Kidney (tissue), 14 donors: Measurements from ENCODE around the gene CCDC3. TPM values are rescaled to one million over a fixed set of nuclear protein-coding genes. Genes with fewer than 3 reads are reported as not detected.

Source experiments
- DNase-seq, 5 donors: peaks; one replicate each; pipeline ENCODE4 v3.0.0-alpha.2; 2013 to 2020
- FAIRE-seq: peaks from 2 replicates; lab custom pipeline; 2012; peaks lifted over from hg19 to GRCh38; lab: Jason Lieb, UNC
- H3K27ac ChIP-seq, 2 donors: one replicate each; pipeline ENCODE4 v1.7.0; 2013; ENCODE audit warnings: low read depth in 2 of 2, low read length in 2 of 2, inconsistent platforms in 1 of 2
- H3K27me3 ChIP-seq: one replicate; pipeline ENCODE4 v1.7.1; 2013; ENCODE audit warnings: low read length, inconsistent platforms; ENCODE audit not compliant: control insufficient read depth, insufficient read depth
- H3K36me3 ChIP-seq, 3 donors: one replicate each; pipeline versions ENCODE4 v1.7.0 to v1.7.1; 2013; ENCODE audit warnings: low read length in 3 of 3, control low read depth in 1 of 3, inconsistent platforms in 1 of 3; ENCODE audit not compliant: insufficient read depth in 3 of 3, control insufficient read depth in 2 of 3
- H3K4me1 ChIP-seq, 3 donors: one replicate each; pipeline versions ENCODE4 v1.7.0 to v1.7.1; 2013; ENCODE audit warnings: low read length in 3 of 3, inconsistent platforms in 1 of 3, low read depth in 1 of 3; ENCODE audit not compliant: control insufficient read depth in 2 of 3, insufficient read depth in 2 of 3
- H3K4me3 ChIP-seq, 3 donors: one replicate each; pipeline versions ENCODE4 v1.7.0 to v1.8.1; 2013; ENCODE audit warnings: low read length in 3 of 3, control low read depth in 1 of 3, inconsistent platforms in 1 of 3
- H3K9ac ChIP-seq, 3 donors: one replicate each; pipeline versions ENCODE4 v1.7.0 to v1.7.1; 2013; ENCODE audit warnings: low read length in 3 of 3, control low read depth in 1 of 3, inconsistent platforms in 1 of 3
- H3K9me3 ChIP-seq, 3 donors: one replicate each; pipeline versions ENCODE4 v1.7.0 to v1.7.1; 2013; ENCODE audit warnings: low read length in 3 of 3, control low read depth in 1 of 3, inconsistent platforms in 1 of 3; ENCODE audit not compliant: control insufficient read depth in 2 of 3, insufficient read depth in 1 of 3
- intact Hi-C: fragments of 100-400 bp; cut with DNase I; formaldehyde crosslinking; loops from one replicate; pipeline ENCODE4 v1.11.1; 2022
- polyA plus RNA-seq: library from polyadenylated mRNA; stranded (reverse); fragments of 350-450 nt; fragmentation: Illumina TruSeq; extraction: RNeasy Lipid Tissue Mini Kit (QIAGEN cat#74804); gene quantifications from one replicate; pipeline ENCODE4 v1.2.3, GENCODE V29; 2014; ENCODE audit warnings: low read depth, low replicate concordance; ENCODE audit not compliant: insufficient read depth
- total RNA-seq: library from RNA; stranded (reverse); fragmentation: NEBNext Ultra II Directional; extraction: Animal tissue kit (Norgen Biotek cat#: 25700); gene quantifications from one replicate; pipeline ENCODE4 v1.2.1, GENCODE V29; 2021
- TF ChIP-seq, protein P1 (sequence below): IDR thresholded peaks from 3 replicates; pipeline ENCODE4 v1.5.1; 2012; ENCODE audit warnings: mild to moderate bottlenecking, moderate library complexity, borderline replicate concordance; ENCODE audit not compliant: insufficient read depth; ENCODE audit errors: extremely low read depth
- donor health status: control.
- donor health status: control.
- donor health status: control.
- donor health status: control.
- donor health status: control.
- donor health status: DM: yes; HTN: yes; CAD: no.
- donor health status: Normal renal cell carcinoma (clear cell type).

The CCDC3 gene
- total and polyA plus RNA-seq, 2 donors from 2014 or later: 9.7 to 33.5 TPM

DNA sequence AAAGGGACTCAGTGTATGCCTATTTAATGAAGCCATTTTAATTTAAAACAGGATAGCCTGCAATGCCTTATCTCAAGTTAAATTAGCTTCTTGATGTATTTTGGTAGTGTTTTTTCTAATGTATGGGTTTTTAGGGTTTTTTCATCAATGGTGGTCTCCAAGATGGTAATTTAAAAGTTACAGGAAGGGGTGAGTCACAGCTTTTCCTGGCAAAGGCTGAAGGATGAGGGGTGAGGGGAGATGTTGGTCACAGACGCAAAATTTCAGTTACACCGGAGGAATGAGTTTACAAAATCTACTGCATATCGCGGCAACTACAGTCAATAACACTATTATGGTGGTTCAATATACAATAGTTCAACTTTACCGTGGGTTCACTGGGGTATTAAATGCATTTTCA, 31.6 kb downstream of the CCDC3 start:
- Histone ChIP-seq H3K27me3 (no peaks in the 10 kb centered on the region), H3K9me3 (peaks cover 0 to 9% (median 1%) of the 10 kb centered on the region in 3 donors), H3K27ac (no peak overlapping the region), H3K9ac (no peak overlapping the region), H3K36me3 (no peaks in the 10 kb centered on the region), H3K4me1 (no peaks in the 10 kb centered on the region), H3K4me3 (no peak overlapping the region)
- DNase-seq: no peak
- TF ChIP-seq, protein P1, sequence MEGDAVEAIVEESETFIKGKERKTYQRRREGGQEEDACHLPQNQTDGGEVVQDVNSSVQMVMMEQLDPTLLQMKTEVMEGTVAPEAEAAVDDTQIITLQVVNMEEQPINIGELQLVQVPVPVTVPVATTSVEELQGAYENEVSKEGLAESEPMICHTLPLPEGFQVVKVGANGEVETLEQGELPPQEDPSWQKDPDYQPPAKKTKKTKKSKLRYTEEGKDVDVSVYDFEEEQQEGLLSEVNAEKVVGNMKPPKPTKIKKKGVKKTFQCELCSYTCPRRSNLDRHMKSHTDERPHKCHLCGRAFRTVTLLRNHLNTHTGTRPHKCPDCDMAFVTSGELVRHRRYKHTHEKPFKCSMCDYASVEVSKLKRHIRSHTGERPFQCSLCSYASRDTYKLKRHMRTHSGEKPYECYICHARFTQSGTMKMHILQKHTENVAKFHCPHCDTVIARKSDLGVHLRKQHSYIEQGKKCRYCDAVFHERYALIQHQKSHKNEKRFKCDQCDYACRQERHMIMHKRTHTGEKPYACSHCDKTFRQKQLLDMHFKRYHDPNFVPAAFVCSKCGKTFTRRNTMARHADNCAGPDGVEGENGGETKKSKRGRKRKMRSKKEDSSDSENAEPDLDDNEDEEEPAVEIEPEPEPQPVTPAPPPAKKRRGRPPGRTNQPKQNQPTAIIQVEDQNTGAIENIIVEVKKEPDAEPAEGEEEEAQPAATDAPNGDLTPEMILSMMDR: no peak
- intact Hi-C loops: no loop called here
- no peak for FAIRE-seq

DNA sequence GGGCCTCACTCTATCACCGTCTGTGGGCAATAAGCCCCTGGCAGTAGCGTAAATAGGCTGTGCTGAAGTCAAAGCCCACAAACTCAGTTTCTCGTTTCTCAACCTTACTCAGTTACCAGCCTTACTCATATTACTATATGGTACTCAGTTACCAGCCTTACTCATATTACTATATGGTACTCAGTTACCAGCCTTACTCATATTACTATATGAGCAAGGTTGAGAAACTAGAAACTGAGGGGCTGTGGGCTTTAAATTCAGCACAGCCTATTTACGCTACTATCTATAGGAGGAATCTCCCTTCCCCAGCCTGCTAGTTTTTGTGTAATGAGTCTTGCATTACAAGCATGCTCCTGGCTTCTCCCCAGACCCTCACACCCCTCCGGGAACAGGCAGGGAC, 35.4 kb downstream of the CCDC3 start:
- TF ChIP-seq, protein P1: no peak
- Histone ChIP-seq H3K4me3 (no peak overlapping the region), H3K9me3 (peaks cover 0 to 9% (median 1%) of the 10 kb centered on the region in 3 donors), H3K27ac (no peak overlapping the region), H3K27me3 (no peaks in the 10 kb centered on the region), H3K4me1 (no peaks in the 10 kb centered on the region), H3K9ac (no peak overlapping the region), H3K36me3 (no peaks in the 10 kb centered on the region)
- no peak for DNase-seq
- intact Hi-C loops: no loop called here
- no peak for FAIRE-seq

DNA sequence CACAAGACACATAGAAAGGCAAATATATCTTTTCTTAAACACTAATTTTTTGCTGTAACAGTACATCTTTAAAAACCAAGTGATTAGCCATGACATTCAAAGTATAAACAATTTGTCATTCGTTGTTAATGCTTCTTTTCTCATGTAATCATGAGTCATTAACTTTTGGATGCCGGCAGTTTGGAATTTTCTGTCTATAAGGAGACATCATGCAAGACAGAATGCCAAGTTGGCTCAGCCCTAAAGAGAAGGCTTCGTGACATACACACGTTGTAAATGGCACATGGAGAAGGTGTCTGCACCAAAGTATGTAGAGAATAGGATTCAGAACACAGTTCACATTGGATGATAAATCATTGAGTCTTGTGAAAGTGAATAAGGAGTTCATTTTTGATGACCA, 35.9 kb downstream of the CCDC3 start:
- Histone ChIP-seq H3K4me1 (peaks cover 0 to 3% (median 0%) of the 10 kb centered on the region in 3 donors), H3K9me3 (peaks cover 0 to 9% (median 1%) of the 10 kb centered on the region in 3 donors), H3K4me3 (no peak overlapping the region), H3K36me3 (no peaks in the 10 kb centered on the region), H3K27me3 (no peaks in the 10 kb centered on the region), H3K27ac (no peak overlapping the region), H3K9ac (no peak overlapping the region)
- FAIRE-seq (no peak), DNase-seq (no peak)
- TF ChIP-seq, protein P1: no peak
- intact Hi-C loops: no loop called here

DNA sequence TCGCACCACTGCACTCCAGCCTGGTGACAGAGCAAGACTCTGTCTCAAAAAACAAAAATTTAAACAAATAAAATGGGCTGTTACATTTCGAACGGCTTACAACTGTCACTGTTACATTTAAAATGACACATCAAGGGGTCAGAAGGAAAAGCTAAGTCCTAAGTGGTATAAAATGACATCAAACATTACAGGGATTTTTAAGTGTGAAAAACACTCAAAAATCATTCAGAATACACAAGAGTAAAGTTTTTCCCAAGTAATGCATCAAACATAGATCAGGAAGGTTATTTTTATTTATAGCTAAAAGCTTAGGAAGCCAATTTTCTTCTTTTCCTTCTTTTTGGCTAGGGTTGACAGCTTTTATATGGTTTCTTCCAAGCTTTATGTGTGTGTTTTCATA, 39.0 kb downstream of the CCDC3 start:
- no peak for DNase-seq
- Histone ChIP-seq H3K9ac (no peak overlapping the region), H3K9me3 (peaks cover 0 to 7% (median 0%) of the 10 kb centered on the region in 3 donors), H3K4me3 (no peak overlapping the region), H3K27ac (no peak overlapping the region), H3K4me1 (peaks cover 0 to 6% (median 0%) of the 10 kb centered on the region in 3 donors), H3K36me3 (no peaks in the 10 kb centered on the region), H3K27me3 (no peaks in the 10 kb centered on the region)
- no peak for FAIRE-seq
- TF ChIP-seq, protein P1: no peak
- intact Hi-C loops: no loop called here
